SU-DHL-6 (cell line): Measurements from ENCODE around the gene MRGPRF.

Source experiments
- H2AFZ ChIP-seq: fragments of 200-600 bp; sonication (generic); 2 replicates; pipeline ENCODE4 v1.6.1; 2014; ENCODE audit warnings: low read depth, mild to moderate bottlenecking, moderate library complexity, mixed read lengths, antibody characterized with exemption, low read length; ENCODE audit not compliant: severe bottlenecking
- H3F3A ChIP-seq: fragments of 200-600 bp; shearing (Covaris generic); 2 replicates; pipeline ENCODE4 v1.6.0; 2016; ENCODE audit warnings: antibody characterized with exemption, mild to moderate bottlenecking; ENCODE audit not compliant: insufficient read depth
- H3K27ac ChIP-seq: fragments of 200-600 bp; sonication (generic); 2 replicates; pipeline ENCODE4 v1.5.1; 2016; ENCODE audit warnings: low read depth, mild to moderate bottlenecking, low read length, moderate library complexity, mixed read lengths
- H3K27me3 ChIP-seq: fragments of 200-600 bp; sonication (generic), shearing (Covaris generic); 2 replicates; pipeline ENCODE4 v1.6.0; 2014; ENCODE audit warnings: mild to moderate bottlenecking, low read length
- H3K36me3 ChIP-seq: fragments of 200-600 bp; sonication (generic); 2 replicates; pipeline ENCODE4 v1.6.1; 2014; ENCODE audit warnings: mild to moderate bottlenecking, low read length, mixed read lengths
- H3K4me2 ChIP-seq: fragments of 300-600, 200-600 bp; shearing (Covaris generic), sonication (generic); 2 replicates; pipeline ENCODE4 v1.6.0; 2014; ENCODE audit warnings: low read length, low read depth, mild to moderate bottlenecking; ENCODE audit not compliant: poor library complexity, severe bottlenecking
- H3K4me3 ChIP-seq: fragments of 200-600 bp; sonication (generic); 2 replicates; pipeline ENCODE4 v1.5.1; 2014; ENCODE audit warnings: antibody characterized with exemption, low read length, mild to moderate bottlenecking, mixed read lengths; ENCODE audit not compliant: insufficient read depth, poor library complexity, severe bottlenecking
- H3K79me2 ChIP-seq: fragments of 200-600 bp; sonication (generic); 2 replicates; pipeline ENCODE4 v1.6.1; 2014; ENCODE audit warnings: mild to moderate bottlenecking, low read length, moderate library complexity; ENCODE audit not compliant: insufficient read depth
- H3K9ac ChIP-seq: fragments of 200-600 bp; sonication (generic); 2 replicates; pipeline ENCODE4 v1.7.0; 2014; ENCODE audit warnings: mild to moderate bottlenecking, low read length
- H3K9me2 ChIP-seq: fragments of 200-600 bp; sonication (generic); replicated peaks from 2 replicates; pipeline ENCODE4 v1.6.1; 2014; ENCODE audit warnings: low read length; ENCODE audit not compliant: insufficient read depth
- H3K9me3 ChIP-seq: fragments of 200-600 bp; sonication (generic); 2 replicates; pipeline ENCODE4 v1.6.1; 2014; ENCODE audit warnings: low read length, mixed read lengths; ENCODE audit not compliant: insufficient read depth
- H4K20me1 ChIP-seq: fragments of 200-600 bp; sonication (generic); 2 replicates; pipeline ENCODE4 v1.6.1; 2014; ENCODE audit warnings: low read depth, mild to moderate bottlenecking, antibody characterized with exemption, low read length, moderate library complexity, mixed read lengths
- EZH2phosphoT487 ChIP-seq: fragments of 200-600 bp; sonication (generic), shearing (Covaris generic); conservative IDR thresholded peaks from 2 replicates; pipeline ENCODE4 v1.6.1; 2018; ENCODE audit warnings: mild to moderate bottlenecking, antibody characterized with exemption, low read length, moderate library complexity, mixed read lengths
- TF ChIP-seq, protein P1 (sequence below): fragments of 200-600 bp; sonication (generic); IDR thresholded peaks from one replicate; pipeline ENCODE4 v1.5.1; 2017; ENCODE audit warnings: antibody characterized with exemption, mild to moderate bottlenecking, low read length, moderate library complexity; ENCODE audit not compliant: insufficient read depth, poor library complexity, severe bottlenecking

Gene MRGPRF

DNA sequence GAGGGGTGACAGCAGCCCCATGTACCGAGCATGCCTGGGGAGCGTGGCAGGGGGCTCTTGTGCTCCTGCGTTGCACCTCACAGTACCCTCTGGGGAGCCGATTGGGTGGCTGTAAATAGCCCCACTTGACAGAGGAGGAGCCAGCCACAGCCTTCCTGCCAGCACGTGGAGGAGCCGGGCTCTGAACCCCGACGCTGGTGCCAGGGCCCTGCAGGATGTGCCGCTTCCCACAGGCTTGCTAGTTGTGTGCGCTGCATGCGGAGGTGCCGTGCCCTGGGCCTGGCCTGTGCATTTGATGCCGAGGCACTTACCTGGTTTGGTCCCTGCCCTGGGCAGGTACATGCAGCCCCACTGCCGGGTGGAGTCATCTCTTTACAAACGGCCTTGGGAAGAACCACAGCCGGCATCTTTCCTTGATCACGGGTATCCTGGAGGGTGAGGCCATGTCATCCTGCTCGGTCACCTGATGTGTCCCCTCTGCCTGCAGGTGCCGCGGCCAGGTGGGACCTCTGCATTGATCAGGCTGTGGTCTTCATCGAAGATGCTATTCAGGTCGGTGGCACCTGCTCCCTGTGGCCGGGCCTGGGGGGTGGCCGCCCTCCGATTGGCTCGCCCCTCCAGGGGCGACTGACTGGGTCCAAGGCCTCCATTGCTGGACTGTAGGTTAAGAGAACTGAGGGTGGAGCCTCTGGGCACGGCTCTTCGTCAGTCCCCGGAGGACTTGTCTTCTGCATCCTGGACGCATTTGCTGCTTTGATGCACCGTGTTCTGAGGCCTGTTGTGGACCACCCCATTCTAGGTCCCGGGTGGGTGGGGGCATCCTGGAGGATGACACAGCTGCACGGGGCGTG lies 40.7 kb upstream of the MRGPRF start:
- H4K20me1 ChIP-seq, result no peaks in the 10 kb centered on the region
- H3K36me3 ChIP-seq, result no peaks in the 10 kb centered on the region
- H3K27me3 ChIP-seq, result no peaks in the 10 kb centered on the region
- peaks cover 32% of the 10 kb centered on the region for H3K79me2 ChIP-seq
- H3K4me2 ChIP-seq, result peak overlapping the region; percentile 54
- H3K27ac ChIP-seq, result peak overlapping the region; percentile 76
- peak overlapping the region; percentile 51 for H3K9ac ChIP-seq
- no peak overlapping the region for H2AFZ ChIP-seq
- TF ChIP-seq, protein P1, sequence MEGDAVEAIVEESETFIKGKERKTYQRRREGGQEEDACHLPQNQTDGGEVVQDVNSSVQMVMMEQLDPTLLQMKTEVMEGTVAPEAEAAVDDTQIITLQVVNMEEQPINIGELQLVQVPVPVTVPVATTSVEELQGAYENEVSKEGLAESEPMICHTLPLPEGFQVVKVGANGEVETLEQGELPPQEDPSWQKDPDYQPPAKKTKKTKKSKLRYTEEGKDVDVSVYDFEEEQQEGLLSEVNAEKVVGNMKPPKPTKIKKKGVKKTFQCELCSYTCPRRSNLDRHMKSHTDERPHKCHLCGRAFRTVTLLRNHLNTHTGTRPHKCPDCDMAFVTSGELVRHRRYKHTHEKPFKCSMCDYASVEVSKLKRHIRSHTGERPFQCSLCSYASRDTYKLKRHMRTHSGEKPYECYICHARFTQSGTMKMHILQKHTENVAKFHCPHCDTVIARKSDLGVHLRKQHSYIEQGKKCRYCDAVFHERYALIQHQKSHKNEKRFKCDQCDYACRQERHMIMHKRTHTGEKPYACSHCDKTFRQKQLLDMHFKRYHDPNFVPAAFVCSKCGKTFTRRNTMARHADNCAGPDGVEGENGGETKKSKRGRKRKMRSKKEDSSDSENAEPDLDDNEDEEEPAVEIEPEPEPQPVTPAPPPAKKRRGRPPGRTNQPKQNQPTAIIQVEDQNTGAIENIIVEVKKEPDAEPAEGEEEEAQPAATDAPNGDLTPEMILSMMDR, result no peak
- TF ChIP-seq EZH2phosphoT487, result no peak
- no peaks in the 10 kb centered on the region for H3K9me2 ChIP-seq
- H3K4me3 ChIP-seq, result no peak overlapping the region
- no peaks in the 10 kb centered on the region for H3K9me3 ChIP-seq
- H3F3A ChIP-seq, result peaks cover 16% of the 10 kb centered on the region

DNA sequence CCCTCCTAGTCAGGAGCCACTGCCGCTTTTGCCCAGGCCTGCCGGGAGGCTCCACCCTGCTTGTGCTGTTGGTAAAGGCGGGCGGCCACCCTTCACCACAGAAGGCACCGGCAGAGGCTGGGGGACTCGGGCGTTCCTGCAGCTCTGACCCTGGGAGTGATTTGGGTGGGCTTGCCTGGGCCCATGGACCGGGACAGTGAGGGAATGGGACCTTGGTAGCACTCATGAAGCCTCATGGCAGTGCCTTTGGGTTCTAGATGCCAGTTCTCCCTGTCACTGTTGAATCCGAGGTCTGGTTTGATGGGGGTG lies 40.1 kb upstream of the MRGPRF start:
- H2AFZ ChIP-seq, result no peak overlapping the region
- H3K4me2 ChIP-seq, result peak overlapping the region; percentile 54
- H3F3A ChIP-seq, result peaks cover 16% of the 10 kb centered on the region
- peak overlapping the region; percentile 76 for H3K27ac ChIP-seq
- no peaks in the 10 kb centered on the region for H3K27me3 ChIP-seq
- no peaks in the 10 kb centered on the region for H4K20me1 ChIP-seq
- TF ChIP-seq EZH2phosphoT487, result no peak
- TF ChIP-seq, protein P1, result no peak
- H3K79me2 ChIP-seq, result peaks cover 32% of the 10 kb centered on the region
- H3K9me2 ChIP-seq, result no peaks in the 10 kb centered on the region
- peak overlapping the region; percentile 18 for H3K4me3 ChIP-seq
- no peaks in the 10 kb centered on the region for H3K9me3 ChIP-seq
- no peaks in the 10 kb centered on the region for H3K36me3 ChIP-seq
- peak overlapping the region; percentile 51 for H3K9ac ChIP-seq

DNA sequence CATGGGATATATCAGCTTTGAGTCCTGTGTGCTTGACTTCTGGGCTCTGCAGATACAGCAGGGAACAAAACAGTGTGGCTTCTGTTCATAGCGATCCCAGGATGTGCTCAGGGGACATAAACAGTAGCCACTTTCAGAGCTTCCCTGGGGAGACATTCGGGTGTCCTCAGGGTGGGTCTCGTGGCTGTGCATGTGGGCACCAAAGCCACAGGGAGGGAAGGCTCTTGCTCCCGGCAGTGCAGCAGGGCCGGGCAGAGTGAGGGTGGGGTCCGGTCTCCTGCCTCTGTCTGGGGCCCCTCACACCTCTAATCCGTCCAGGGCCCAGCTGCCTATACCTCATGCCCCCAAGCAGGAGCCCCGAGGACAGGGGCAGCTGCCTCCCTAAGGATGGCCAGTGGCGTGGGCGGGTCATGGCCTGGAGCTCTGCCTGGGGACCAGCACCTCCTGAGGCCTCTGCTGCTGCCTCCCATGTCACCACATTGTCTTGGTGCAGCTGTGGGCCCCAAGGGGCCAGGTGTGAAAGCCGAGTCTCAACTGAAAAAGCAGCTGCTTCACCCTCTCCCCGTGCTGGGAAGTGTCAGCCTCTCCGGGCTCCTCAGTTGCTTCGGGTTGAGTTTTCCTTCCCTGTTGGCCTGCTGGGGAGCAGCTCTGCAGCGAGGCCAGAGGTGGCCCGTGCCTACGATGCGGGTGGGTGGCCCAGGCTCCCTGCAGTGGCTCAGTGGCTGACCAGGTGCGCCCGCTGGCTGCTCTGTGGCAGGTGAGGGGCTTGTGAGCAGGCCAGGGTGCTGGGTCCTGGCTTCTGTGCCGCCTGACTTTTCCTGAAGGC lies 39.5 kb upstream of the MRGPRF start:
- H3K79me2 ChIP-seq, result peaks cover 32% of the 10 kb centered on the region
- no peaks in the 10 kb centered on the region for H3K36me3 ChIP-seq

More for the DNA sequence above, 39.5 kb upstream of the MRGPRF start:
- H3K9me2 ChIP-seq, result no peaks in the 10 kb centered on the region
- TF ChIP-seq, protein P1, result no peak
- H3K4me3 ChIP-seq, result peak overlapping the region; percentile 18
- peak overlapping the region; percentile 51 for H3K9ac ChIP-seq
- peak overlapping the region; percentile 76 for H3K27ac ChIP-seq
- no peak overlapping the region for H2AFZ ChIP-seq
- peak overlapping the region; percentile 54 for H3K4me2 ChIP-seq
- H3K9me3 ChIP-seq, result no peaks in the 10 kb centered on the region
- peaks cover 16% of the 10 kb centered on the region for H3F3A ChIP-seq
- no peaks in the 10 kb centered on the region for H4K20me1 ChIP-seq
- no peaks in the 10 kb centered on the region for H3K27me3 ChIP-seq
